ENCODE data around the gene PTPRJ. TPM values are rescaled to one million over a fixed set of nuclear protein-coding genes. Genes with fewer than 3 reads are reported as not detected.

The PTPRJ gene
- total RNA-seq, 1 experiment from 2014 or later: 19.9 TPM

- no peak for DNase-seq (ENCODE audit: low spot score)
These were observed 12.5 kb upstream of the PTPRJ start for GRCh38 chr11:47967577-47968525.

GRCh38 chr11:47969401-47969800 lies 11.0 kb upstream of the PTPRJ start:
- no peak for DNase-seq (ENCODE audit: low spot score)

- no peak for DNase-seq (ENCODE audit: low spot score)
These were observed 8.9 kb upstream of the PTPRJ start for GRCh38 chr11:47971501-47971900.

- DNase-seq (ENCODE audit: low spot score): no peak
These were observed 7.2 kb upstream of the PTPRJ start for GRCh38 chr11:47973173-47973572.

GRCh38 chr11:47976931-47977330 lies 3.4 kb upstream of the PTPRJ start:
- no peak for DNase-seq (ENCODE audit: low spot score)

GRCh38 chr11:47977623-47978022 lies 2.7 kb upstream of the PTPRJ start:
- DNase-seq (ENCODE audit: low spot score): peak; percentile 23

- no peak for DNase-seq (ENCODE audit: low spot score)
These were observed 826 bp upstream of the PTPRJ start for GRCh38 chr11:47979378-47980087.

- no peak for DNase-seq (ENCODE audit: low spot score)
These were observed 705 bp downstream of the PTPRJ start for GRCh38 chr11:47980907-47981621.

- DNase-seq (ENCODE audit: low spot score): no peak
These were observed 1.5 kb downstream of the PTPRJ start for GRCh38 chr11:47981667-47982404.

GRCh38 chr11:47982616-47983015 lies 2.3 kb downstream of the PTPRJ start:
- DNase-seq (ENCODE audit: low spot score): no peak

GRCh38 chr11:47983464-47984397 lies 3.4 kb downstream of the PTPRJ start:
- DNase-seq (ENCODE audit: low spot score): peak; percentile 75

GRCh38 chr11:47986219-47986618 lies 5.9 kb downstream of the PTPRJ start:
- no peak for DNase-seq (ENCODE audit: low spot score)

GRCh38 chr11:47986742-47987141 lies 6.4 kb downstream of the PTPRJ start:
- no peak for DNase-seq (ENCODE audit: low spot score)

- no peak for DNase-seq (ENCODE audit: low spot score)
These were observed 7.0 kb downstream of the PTPRJ start for GRCh38 chr11:47987310-47987709.

GRCh38 chr11:47987781-47988180 lies 7.4 kb downstream of the PTPRJ start:
- DNase-seq (ENCODE audit: low spot score): no peak

GRCh38 chr11:47989779-47990178 lies 9.4 kb downstream of the PTPRJ start:
- no peak for DNase-seq (ENCODE audit: low spot score)

GRCh38 chr11:47991266-47991830 lies 11.0 kb downstream of the PTPRJ start:
- peak; percentile 76 for DNase-seq (ENCODE audit: low spot score)

- DNase-seq (ENCODE audit: low spot score): no peak
These were observed 11.5 kb downstream of the PTPRJ start for GRCh38 chr11:47991894-47992293.

- DNase-seq (ENCODE audit: low spot score): peak; percentile 85
These were observed 12.8 kb downstream of the PTPRJ start for GRCh38 chr11:47992959-47993820.

Measured in H4 (cell line).